ENCODE measurements around the gene WDR41. TPM values are rescaled to one million over a fixed set of nuclear protein-coding genes. Genes with fewer than 3 reads are reported as not detected.

The WDR41 gene
- total RNA-seq, 4 donors from 2014 or later = 63.9 to 93.9 (median 85.0) TPM

GRCh38 chr5:77413049-77413448, 79.1 kb downstream of the WDR41 start:
- Histone ChIP-seq H3K4me3 (replicated peaks in 1 of 3) (no peak overlapping the region), H3K27ac (no peak overlapping the region), H3K27me3 (no peaks in the 10 kb centered on the region), H3K36me3 (peaks cover 9 to 44% of the 10 kb centered on the region in 2 donors), H3K4me1 (no peaks in the 10 kb centered on the region), H3K9me3 (no peaks in the 10 kb centered on the region)
- 91 to 95% methylated on average over 7 of the region's 7 CpGs for WGBS, 2 donors
- no peak for DNase-seq
- TF ChIP-seq POLR2A (IDR thresholded peaks at IDR 0.05) (no peak), CTCF (IDR thresholded peaks at IDR 0.05) (no peak)
- intact Hi-C loops (cut with DNase I) = no loop called here

GRCh38 chr5:77409870-77410621, 82.1 kb downstream of the WDR41 start:
- intact Hi-C loops (cut with DNase I) = no loop called here
- H3K36me3 ChIP-seq = peaks cover 3 to 45% of the 10 kb centered on the region in 2 donors
- H3K27me3 ChIP-seq = no peaks in the 10 kb centered on the region
- TF ChIP-seq CTCF (IDR thresholded peaks at IDR 0.05) (no peak), POLR2A (IDR thresholded peaks at IDR 0.05) (no peak)
- DNase-seq = no peak
- no peak overlapping the region for H3K27ac ChIP-seq
- no peaks in the 10 kb centered on the region for H3K4me1 ChIP-seq
- no peak overlapping the region for H3K4me3 ChIP-seq (replicated peaks in 1 of 3)
- 84 to 91% methylated on average over 10 of the region's 10 CpGs for WGBS, 2 donors
- H3K9me3 ChIP-seq = no peaks in the 10 kb centered on the region

- no peaks in the 10 kb centered on the region for H3K4me1 ChIP-seq
- no peaks in the 10 kb centered on the region for H3K9me3 ChIP-seq
- intact Hi-C loops (cut with DNase I) = no loop called here
- peaks cover 0 to 36% of the 10 kb centered on the region in 2 donors for H3K36me3 ChIP-seq
- peak overlapping the region in 1 of 3 donors; percentile 38 for H3K27ac ChIP-seq
- no peak for DNase-seq
- TF ChIP-seq POLR2A (IDR thresholded peaks at IDR 0.05) (no peak), CTCF (IDR thresholded peaks at IDR 0.05) (no peak)
- WGBS, 2 donors = 93 to 98% methylated on average over 10 of the region's 10 CpGs
- no peak overlapping the region for H3K4me3 ChIP-seq (replicated peaks in 1 of 3)
- H3K27me3 ChIP-seq = no peaks in the 10 kb centered on the region
These were observed 85.0 kb downstream of the WDR41 start for GRCh38 chr5:77407152-77407551.

- DNase-seq = no peak
- Histone ChIP-seq H3K27me3 (no peaks in the 10 kb centered on the region), H3K4me1 (peaks cover 0 to 8% of the 10 kb centered on the region in 2 donors), H3K9me3 (no peaks in the 10 kb centered on the region), H3K4me3 (replicated peaks in 1 of 3) (no peak overlapping the region), H3K36me3 (peaks cover 0 to 20% of the 10 kb centered on the region in 2 donors), H3K27ac (no peak overlapping the region)
- intact Hi-C loops (cut with DNase I) = no loop called here
- WGBS, 2 donors = 85 to 86% methylated on average over 6 of the region's 6 CpGs
- TF ChIP-seq CTCF (IDR thresholded peaks at IDR 0.05) (no peak), POLR2A (IDR thresholded peaks at IDR 0.05) (no peak)
These were observed 89.3 kb downstream of the WDR41 start for GRCh38 chr5:77402796-77403195.

- TF ChIP-seq POLR2A (IDR thresholded peaks at IDR 0.05) = no peak
- TF ChIP-seq CTCF (IDR thresholded peaks at IDR 0.05) = no peak
- Histone ChIP-seq H3K4me3 (replicated peaks in 1 of 3) (no peak overlapping the region), H3K4me1 (peaks cover 0 to 8% of the 10 kb centered on the region in 2 donors), H3K27me3 (no peaks in the 10 kb centered on the region), H3K27ac (peak overlapping the region in 2 of 3 donors; percentile 5 to 50), H3K36me3 (peaks cover 0 to 6% of the 10 kb centered on the region in 2 donors), H3K9me3 (no peaks in the 10 kb centered on the region)
- intact Hi-C loops (cut with DNase I) = no loop called here
- WGBS, 2 donors = 90 to 100% methylated on average over 1 of the region's 1 CpG
- peak in 1 of 2 donors; percentile 34 for DNase-seq
These were observed 91.5 kb downstream of the WDR41 start for GRCh38 chr5:77400645-77401044.
